CD4-positive, alpha-beta T cell treated with Interleukin-17A for 1 hour (primary cell): ENCODE measurements around the gene SUPT6H.

ENCODE experiments used
- DNase-seq: peaks from one replicate; pipeline ENCODE4 v3.0.0-alpha.2; 2020

Gene SUPT6H

GRCh38 chr17:28740406-28741357 is 78.7 kb downstream of the SUPT6H start:
- DNase-seq: no peak

- peak; percentile 23 for DNase-seq
Observed at GRCh38 chr17:28741358-28742349, 79.6 kb downstream of the SUPT6H start.

GRCh38 chr17:28743243-28744103 is 81.5 kb downstream of the SUPT6H start, which contains the start of gene TRAF4:
TSS of gene TRAF4 (plus strand) at chr17:28744011. CDS start at chr17:28744113, 102 bp downstream.
- peak; percentile 78 for DNase-seq

GRCh38 chr17:28744104-28744971 is 82.3 kb downstream of the SUPT6H start:
- peak; percentile 77 for DNase-seq

- DNase-seq: peak; percentile 49
Observed at GRCh38 chr17:28744972-28745785, 83.2 kb downstream of the SUPT6H start.

- DNase-seq: no peak
Observed at GRCh38 chr17:28745786-28746411, 83.9 kb downstream of the SUPT6H start.

- no peak for DNase-seq
Observed at GRCh38 chr17:28746611-28747050, 84.6 kb downstream of the SUPT6H start.

- no peak for DNase-seq
Observed at GRCh38 chr17:28747051-28747691, 85.2 kb downstream of the SUPT6H start.

GRCh38 chr17:28747801-28748750 is 86.1 kb downstream of the SUPT6H start:
- DNase-seq: no peak

- DNase-seq: no peak
Observed at GRCh38 chr17:28748852-28749515, 87.0 kb downstream of the SUPT6H start.

- no peak for DNase-seq
Observed at GRCh38 chr17:28749516-28750177, 87.6 kb downstream of the SUPT6H start.

GRCh38 chr17:28750178-28751047 is 88.4 kb downstream of the SUPT6H start:
- DNase-seq: peak; percentile 92

- no peak for DNase-seq
Observed at GRCh38 chr17:28751600-28752366, 89.8 kb downstream of the SUPT6H start.
